HEK293 (cell line): ENCODE measurements around the gene MKX.

Source experiments
- CTCF ChIA-PET: fragments of 350-600 bp; formaldehyde crosslinking; extraction: SDS; loops from one replicate; lab custom pipeline; 2021; ENCODE audit warnings: antibody characterized with exemption; lab: Yijun Ruan, JAX
- POLR2A ChIA-PET: fragments of 300-600 bp; formaldehyde crosslinking; extraction: SDS; loops from one replicate; lab custom pipeline; 2020; ENCODE audit warnings: antibody characterized with exemption, inconsistent platforms; lab: Yijun Ruan, JAX
- H3K27ac ChIP-seq: fragments of 200-500 bp; sonication (Bioruptor generic); 2 replicates; pipeline ENCODE4 v1.5.1; 2014; ENCODE audit warnings: low read depth, low read length, control low read depth, inconsistent platforms; ENCODE audit errors: extremely low read depth
- H3K36me3 ChIP-seq, 2 experiments: fragments of 200-500 bp in 1 of 2; sonication (Bioruptor generic) in 1 of 2; 1 replicate in 1 of 2; 2 replicates in 1 of 2; pipeline ENCODE4 v1.5.1; 2014 to 2017; ENCODE audit warnings: inconsistent platforms in 2 of 2, low read length in 2 of 2; ENCODE audit not compliant: control insufficient read depth in 2 of 2, insufficient read depth in 1 of 2
- H3K4me1 ChIP-seq: fragments of 200-500 bp; sonication (Bioruptor generic); 2 replicates; pipeline ENCODE4 v1.5.1; 2014; ENCODE audit warnings: mild to moderate bottlenecking, low read length, inconsistent platforms; ENCODE audit not compliant: control insufficient read depth, insufficient read depth
- H3K4me3 ChIP-seq: 2 replicates; pipeline ENCODE4 v1.5.1; 2011; ENCODE audit warnings: low read depth, mild to moderate bottlenecking, control low read depth, low read length, moderate library complexity
- H3K9me3 ChIP-seq: fragments of 200-500 bp; sonication (Bioruptor generic); 2 replicates; pipeline ENCODE4 v1.5.1; 2014; ENCODE audit warnings: low read depth, low read length, inconsistent platforms; ENCODE audit not compliant: control insufficient read depth, insufficient read depth
- KLF1 ChIP-seq: fragments of 450-650 bp; formaldehyde crosslinking; IDR thresholded peaks from 2 replicates; pipeline ENCODE4 v1.5.1; 2016; ENCODE audit warnings: missing biosample characterization, missing genetic modification characterization
- KLF7 ChIP-seq: fragments of 450-650 bp; formaldehyde crosslinking; IDR thresholded peaks from 2 replicates; pipeline ENCODE4 v1.5.1; 2016; ENCODE audit warnings: missing biosample characterization, missing genetic modification characterization, borderline replicate concordance
- SP3 ChIP-seq: fragments of 450-650 bp; formaldehyde crosslinking; IDR thresholded peaks from 2 replicates; pipeline ENCODE4 v1.5.1; 2016; ENCODE audit warnings: missing biosample characterization, missing genetic modification characterization
- TRIM28 ChIP-seq: IDR thresholded peaks from 2 replicates; pipeline ENCODE4 v1.6.1; 2011; ENCODE audit warnings: low read length, control low read depth, borderline replicate concordance
- ZNF155 ChIP-seq: fragments of 450-650 bp; formaldehyde crosslinking; IDR thresholded peaks from 2 replicates; pipeline ENCODE4 v1.5.1; 2016; ENCODE audit warnings: missing biosample characterization, missing genetic modification characterization
- ZNF174 ChIP-seq: fragments of 450-650 bp; formaldehyde crosslinking; IDR thresholded peaks from 2 replicates; pipeline ENCODE4 v1.5.0; 2017; ENCODE audit warnings: missing biosample characterization, mild to moderate bottlenecking, missing genetic modification characterization
- ZNF274 ChIP-seq, 2 experiments: fragments of 200-500 bp in 1 of 2; fragments of 450-650 bp in 1 of 2; sonication (Bioruptor generic) in 1 of 2; formaldehyde crosslinking in 1 of 2; IDR thresholded peaks; 2 replicates each; pipeline versions ENCODE4 v1.5.1 to v1.6.1; 2014 to 2016; ENCODE audit warnings: borderline replicate concordance in 1 of 2, inconsistent platforms in 1 of 2, low read length in 1 of 2, missing biosample characterization in 1 of 2, missing genetic modification characterization in 1 of 2
- ZNF341 ChIP-seq: fragments of 450-650 bp; formaldehyde crosslinking; IDR thresholded peaks from 2 replicates; pipeline ENCODE4; 2016; ENCODE audit warnings: low read depth, missing biosample characterization, missing genetic modification characterization
- ZNF426 ChIP-seq: fragments of 450-650 bp; formaldehyde crosslinking; IDR thresholded peaks from 2 replicates; pipeline ENCODE4 v1.5.1; 2017; ENCODE audit warnings: missing biosample characterization, missing genetic modification characterization, mild to moderate bottlenecking, inconsistent platforms, moderate library complexity
- ZNF530 ChIP-seq: fragments of 450-650 bp; formaldehyde crosslinking; IDR thresholded peaks from 2 replicates; pipeline ENCODE4 v1.5.1; 2016; ENCODE audit warnings: low read depth, missing biosample characterization, missing genetic modification characterization
- ZNF571 ChIP-seq: fragments of 450-650 bp; formaldehyde crosslinking; IDR thresholded peaks from 2 replicates; pipeline ENCODE4 v1.5.0; 2017; ENCODE audit warnings: missing biosample characterization, missing genetic modification characterization
- ZNF654 ChIP-seq: fragments of 450-650 bp; formaldehyde crosslinking; IDR thresholded peaks from 2 replicates; pipeline ENCODE4 v1.5.1; 2016; ENCODE audit warnings: low read depth, missing biosample characterization, missing genetic modification characterization
- ZNF837 ChIP-seq: fragments of 450-650 bp; formaldehyde crosslinking; IDR thresholded peaks from 2 replicates; pipeline ENCODE4 v1.5.1; 2016; ENCODE audit warnings: missing biosample characterization, missing genetic modification characterization
- TF ChIP-seq, protein P1 (sequence below): fragments of 450-650 bp; formaldehyde crosslinking; IDR thresholded peaks from 2 replicates; pipeline ENCODE4 v1.5.1; 2016; ENCODE audit warnings: missing biosample characterization, missing genetic modification characterization
- TF ChIP-seq, protein P2 (sequence below): fragments of 450-650 bp; formaldehyde crosslinking; IDR thresholded peaks from 2 replicates; pipeline ENCODE4 v1.5.1; 2017; ENCODE audit warnings: missing biosample characterization, missing genetic modification characterization
- TF ChIP-seq, protein P3 (sequence below): fragments of 450-650 bp; formaldehyde crosslinking; IDR thresholded peaks from 2 replicates; pipeline ENCODE4 v1.5.1; 2016; ENCODE audit warnings: missing biosample characterization, missing genetic modification characterization
- TF ChIP-seq, protein P4 (sequence below): fragments of 450-650 bp; formaldehyde crosslinking; IDR thresholded peaks from 2 replicates; pipeline ENCODE4 v1.5.1; 2016; ENCODE audit warnings: missing biosample characterization, missing genetic modification characterization, borderline replicate concordance
- TF ChIP-seq, protein P5 (sequence below): fragments of 450-650 bp; formaldehyde crosslinking; IDR thresholded peaks from 2 replicates; pipeline ENCODE4 v1.5.1; 2016; ENCODE audit warnings: missing biosample characterization, missing genetic modification characterization
- TF ChIP-seq, protein P6 (sequence below): sonication (generic); formaldehyde crosslinking; IDR thresholded peaks from 2 replicates; pipeline ENCODE4 v1.8.1; 2022; ENCODE audit warnings: mild to moderate bottlenecking, moderate library complexity, missing genetic modification reagents
- TF ChIP-seq, protein P7 (sequence below): fragments of 450-650 bp; IDR thresholded peaks from 2 replicates; pipeline ENCODE4 v1.5.1; 2018; ENCODE audit warnings: missing biosample characterization, mild to moderate bottlenecking, missing genetic modification characterization

MKX gene

DNA sequence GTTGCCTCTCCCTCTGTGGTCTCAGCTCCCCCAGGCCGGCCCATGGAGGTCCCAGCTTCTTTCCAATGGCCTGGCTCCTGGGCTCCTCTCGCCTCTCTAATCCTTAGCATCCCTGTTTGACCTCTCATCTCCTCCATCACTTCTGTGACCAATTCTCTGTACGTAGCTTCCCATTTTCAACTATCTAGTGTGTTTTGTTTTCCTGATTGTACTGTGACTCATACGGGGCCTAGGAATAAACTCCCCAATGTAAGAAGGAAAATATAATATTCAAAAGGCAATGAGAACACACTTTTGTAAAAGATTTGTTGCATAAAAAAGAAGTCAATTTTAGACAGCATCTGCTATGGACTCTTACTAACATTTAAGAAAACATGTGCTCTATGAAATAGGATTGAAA lies 90.3 kb downstream of the MKX start:
- peaks cover 4% of the 10 kb centered on the region; the same call in 1 of the 2 replicates for H3K4me1 ChIP-seq
- TF ChIP-seq, protein P1, sequence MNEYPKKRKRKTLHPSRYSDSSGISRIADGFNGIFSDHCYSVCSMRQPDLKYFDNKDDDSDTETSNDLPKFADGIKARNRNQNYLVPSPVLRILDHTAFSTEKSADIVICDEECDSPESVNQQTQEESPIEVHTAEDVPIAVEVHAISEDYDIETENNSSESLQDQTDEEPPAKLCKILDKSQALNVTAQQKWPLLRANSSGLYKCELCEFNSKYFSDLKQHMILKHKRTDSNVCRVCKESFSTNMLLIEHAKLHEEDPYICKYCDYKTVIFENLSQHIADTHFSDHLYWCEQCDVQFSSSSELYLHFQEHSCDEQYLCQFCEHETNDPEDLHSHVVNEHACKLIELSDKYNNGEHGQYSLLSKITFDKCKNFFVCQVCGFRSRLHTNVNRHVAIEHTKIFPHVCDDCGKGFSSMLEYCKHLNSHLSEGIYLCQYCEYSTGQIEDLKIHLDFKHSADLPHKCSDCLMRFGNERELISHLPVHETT: no peak
- TF ChIP-seq ZNF341 (tag by site-specific recombination): no peak
- TF ChIP-seq ZNF426 (tag by site-specific recombination): no peak
- no peak for TF ChIP-seq ZNF274 (IDR thresholded peaks at IDR 0.05; ENCODE audit: low read length)
- TF ChIP-seq ZNF274 (tag by site-specific recombination; IDR thresholded peaks at IDR 0.05; ENCODE audit: borderline replicate concordance): no peak
- TF ChIP-seq, protein P2, sequence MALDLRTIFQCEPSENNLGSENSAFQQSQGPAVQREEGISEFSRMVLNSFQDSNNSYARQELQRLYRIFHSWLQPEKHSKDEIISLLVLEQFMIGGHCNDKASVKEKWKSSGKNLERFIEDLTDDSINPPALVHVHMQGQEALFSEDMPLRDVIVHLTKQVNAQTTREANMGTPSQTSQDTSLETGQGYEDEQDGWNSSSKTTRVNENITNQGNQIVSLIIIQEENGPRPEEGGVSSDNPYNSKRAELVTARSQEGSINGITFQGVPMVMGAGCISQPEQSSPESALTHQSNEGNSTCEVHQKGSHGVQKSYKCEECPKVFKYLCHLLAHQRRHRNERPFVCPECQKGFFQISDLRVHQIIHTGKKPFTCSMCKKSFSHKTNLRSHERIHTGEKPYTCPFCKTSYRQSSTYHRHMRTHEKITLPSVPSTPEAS (tag by site-specific recombination): no peak
- no peak for TF ChIP-seq SP3
- TF ChIP-seq ZNF571 (tag by site-specific recombination): no peak
- no peak for TF ChIP-seq KLF7 (tag by site-specific recombination)
- TF ChIP-seq, protein P3, sequence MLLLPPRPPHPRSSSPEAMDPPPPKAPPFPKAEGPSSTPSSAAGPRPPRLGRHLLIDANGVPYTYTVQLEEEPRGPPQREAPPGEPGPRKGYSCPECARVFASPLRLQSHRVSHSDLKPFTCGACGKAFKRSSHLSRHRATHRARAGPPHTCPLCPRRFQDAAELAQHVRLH (tag by site-specific recombination): no peak
- no peak for TF ChIP-seq ZNF155 (tag by site-specific recombination)
- TF ChIP-seq, protein P4, sequence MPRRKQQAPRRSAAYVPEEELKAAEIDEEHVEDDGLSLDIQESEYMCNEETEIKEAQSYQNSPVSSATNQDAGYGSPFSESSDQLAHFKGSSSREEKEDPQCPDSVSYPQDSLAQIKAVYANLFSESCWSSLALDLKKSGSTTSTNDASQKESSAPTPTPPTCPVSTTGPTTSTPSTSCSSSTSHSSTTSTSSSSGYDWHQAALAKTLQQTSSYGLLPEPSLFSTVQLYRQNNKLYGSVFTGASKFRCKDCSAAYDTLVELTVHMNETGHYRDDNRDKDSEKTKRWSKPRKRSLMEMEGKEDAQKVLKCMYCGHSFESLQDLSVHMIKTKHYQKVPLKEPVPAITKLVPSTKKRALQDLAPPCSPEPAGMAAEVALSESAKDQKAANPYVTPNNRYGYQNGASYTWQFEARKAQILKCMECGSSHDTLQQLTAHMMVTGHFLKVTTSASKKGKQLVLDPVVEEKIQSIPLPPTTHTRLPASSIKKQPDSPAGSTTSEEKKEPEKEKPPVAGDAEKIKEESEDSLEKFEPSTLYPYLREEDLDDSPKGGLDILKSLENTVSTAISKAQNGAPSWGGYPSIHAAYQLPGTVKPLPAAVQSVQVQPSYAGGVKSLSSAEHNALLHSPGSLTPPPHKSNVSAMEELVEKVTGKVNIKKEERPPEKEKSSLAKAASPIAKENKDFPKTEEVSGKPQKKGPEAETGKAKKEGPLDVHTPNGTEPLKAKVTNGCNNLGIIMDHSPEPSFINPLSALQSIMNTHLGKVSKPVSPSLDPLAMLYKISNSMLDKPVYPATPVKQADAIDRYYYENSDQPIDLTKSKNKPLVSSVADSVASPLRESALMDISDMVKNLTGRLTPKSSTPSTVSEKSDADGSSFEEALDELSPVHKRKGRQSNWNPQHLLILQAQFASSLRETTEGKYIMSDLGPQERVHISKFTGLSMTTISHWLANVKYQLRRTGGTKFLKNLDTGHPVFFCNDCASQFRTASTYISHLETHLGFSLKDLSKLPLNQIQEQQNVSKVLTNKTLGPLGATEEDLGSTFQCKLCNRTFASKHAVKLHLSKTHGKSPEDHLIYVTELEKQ: no peak
- TF ChIP-seq TRIM28: no peak
- TF ChIP-seq ZNF654 (tag by site-specific recombination): no peak
- TF ChIP-seq, protein P5, sequence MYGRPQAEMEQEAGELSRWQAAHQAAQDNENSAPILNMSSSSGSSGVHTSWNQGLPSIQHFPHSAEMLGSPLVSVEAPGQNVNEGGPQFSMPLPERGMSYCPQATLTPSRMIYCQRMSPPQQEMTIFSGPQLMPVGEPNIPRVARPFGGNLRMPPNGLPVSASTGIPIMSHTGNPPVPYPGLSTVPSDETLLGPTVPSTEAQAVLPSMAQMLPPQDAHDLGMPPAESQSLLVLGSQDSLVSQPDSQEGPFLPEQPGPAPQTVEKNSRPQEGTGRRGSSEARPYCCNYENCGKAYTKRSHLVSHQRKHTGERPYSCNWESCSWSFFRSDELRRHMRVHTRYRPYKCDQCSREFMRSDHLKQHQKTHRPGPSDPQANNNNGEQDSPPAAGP (tag by site-specific recombination): no peak
- TF ChIP-seq ZNF837 (tag by site-specific recombination): no peak
- TF ChIP-seq, all 188 proteins: peak for 0
- H3K9me3 ChIP-seq: no peaks in the 10 kb centered on the region
- POLR2A ChIA-PET: no interaction called here
- CTCF ChIA-PET: interaction anchor here (0.5 to 1.4 kb wide), 8 partner anchors 11 to 723 kb away, joined by 3 to 5 read pairs (median 4); no protein-coding TSS in a partner anchor
- no peaks in the 10 kb centered on the region for H3K36me3 ChIP-seq
- H3K4me3 ChIP-seq: no peak overlapping the region
- no peak overlapping the region for H3K27ac ChIP-seq

DNA sequence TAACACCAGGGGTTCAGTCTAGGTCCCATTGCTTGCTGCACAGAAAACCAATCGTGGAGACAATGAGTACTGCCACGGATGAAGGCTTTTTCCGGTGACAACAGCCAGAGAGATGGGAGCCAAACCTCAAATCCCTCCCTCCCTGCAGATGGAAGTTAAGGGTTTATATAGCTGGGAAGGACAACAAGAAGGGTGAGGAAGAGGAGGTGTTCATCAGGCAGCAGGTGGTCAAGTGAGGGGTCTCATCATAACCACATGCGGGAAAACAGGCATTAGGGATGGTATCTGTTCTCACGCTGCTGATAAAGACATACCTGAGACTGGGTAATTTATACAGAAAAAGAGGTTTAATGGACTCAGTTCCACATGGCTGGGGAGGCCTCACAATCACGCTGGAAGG lies 91.3 kb downstream of the MKX start:
- H3K36me3 ChIP-seq: no peaks in the 10 kb centered on the region
- no peaks in the 10 kb centered on the region for H3K9me3 ChIP-seq
- TF ChIP-seq ZNF530 (tag by site-specific recombination): no peak
- TF ChIP-seq, protein P6, sequence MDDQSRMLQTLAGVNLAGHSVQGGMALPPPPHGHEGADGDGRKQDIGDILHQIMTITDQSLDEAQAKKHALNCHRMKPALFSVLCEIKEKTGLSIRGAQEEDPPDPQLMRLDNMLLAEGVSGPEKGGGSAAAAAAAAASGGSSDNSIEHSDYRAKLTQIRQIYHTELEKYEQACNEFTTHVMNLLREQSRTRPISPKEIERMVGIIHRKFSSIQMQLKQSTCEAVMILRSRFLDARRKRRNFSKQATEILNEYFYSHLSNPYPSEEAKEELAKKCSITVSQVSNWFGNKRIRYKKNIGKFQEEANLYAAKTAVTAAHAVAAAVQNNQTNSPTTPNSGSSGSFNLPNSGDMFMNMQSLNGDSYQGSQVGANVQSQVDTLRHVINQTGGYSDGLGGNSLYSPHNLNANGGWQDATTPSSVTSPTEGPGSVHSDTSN (CRISPR knock-in tag): no peak
- no peak for TF ChIP-seq KLF1
- TF ChIP-seq, protein P7, sequence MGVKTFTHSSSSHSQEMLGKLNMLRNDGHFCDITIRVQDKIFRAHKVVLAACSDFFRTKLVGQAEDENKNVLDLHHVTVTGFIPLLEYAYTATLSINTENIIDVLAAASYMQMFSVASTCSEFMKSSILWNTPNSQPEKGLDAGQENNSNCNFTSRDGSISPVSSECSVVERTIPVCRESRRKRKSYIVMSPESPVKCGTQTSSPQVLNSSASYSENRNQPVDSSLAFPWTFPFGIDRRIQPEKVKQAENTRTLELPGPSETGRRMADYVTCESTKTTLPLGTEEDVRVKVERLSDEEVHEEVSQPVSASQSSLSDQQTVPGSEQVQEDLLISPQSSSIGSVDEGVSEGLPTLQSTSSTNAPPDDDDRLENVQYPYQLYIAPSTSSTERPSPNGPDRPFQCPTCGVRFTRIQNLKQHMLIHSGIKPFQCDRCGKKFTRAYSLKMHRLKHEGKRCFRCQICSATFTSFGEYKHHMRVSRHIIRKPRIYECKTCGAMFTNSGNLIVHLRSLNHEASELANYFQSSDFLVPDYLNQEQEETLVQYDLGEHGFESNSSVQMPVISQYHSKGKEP (tag by site-specific recombination): no peak
- TF ChIP-seq, protein P1: no peak
- no peak for TF ChIP-seq ZNF174 (tag by site-specific recombination)
- H3K27ac ChIP-seq: no peak overlapping the region
- POLR2A ChIA-PET: no interaction called here
- no peak overlapping the region for H3K4me3 ChIP-seq
- CTCF ChIA-PET: interaction anchor here (0.7 to 1.0 kb wide), 2 partner anchors 82 to 586 kb away, joined by 3 read pairs; no protein-coding TSS in a partner anchor
- no peaks in the 10 kb centered on the region for H3K4me1 ChIP-seq
